H9 (cell line): ENCODE results near the gene TDRD7. TPM values are rescaled to one million over a fixed set of nuclear protein-coding genes. Genes with fewer than 3 reads are reported as not detected.

Experiments
- DNase-seq: peaks from one replicate; pipeline ENCODE4 v3.0.0-alpha.2; 2017
- H2AFZ ChIP-seq: one replicate; pipeline ENCODE4 v1.6.1; 2013; ENCODE audit warnings: mild to moderate bottlenecking, low read length, control low read depth, moderate library complexity
- H2AK5ac ChIP-seq: 2 replicates; pipeline ENCODE4 v1.6.1; 2013; ENCODE audit warnings: low read length, control low read depth, mixed read lengths; ENCODE audit not compliant: insufficient read length
- H2BK120ac ChIP-seq: one replicate; pipeline ENCODE4 v1.6.1; 2013; ENCODE audit warnings: low read depth, mild to moderate bottlenecking, low read length, control low read depth, inconsistent platforms; ENCODE audit not compliant: poor library complexity, severe bottlenecking
- H2BK12ac ChIP-seq: 2 replicates; pipeline ENCODE4 v1.6.1; 2013; ENCODE audit warnings: low read length, control low read depth, mixed read lengths, low read depth; ENCODE audit not compliant: insufficient read length
- H2BK15ac ChIP-seq: 2 replicates; pipeline ENCODE4 v1.6.1; 2013; ENCODE audit warnings: low read depth, low read length, control low read depth
- H2BK20ac ChIP-seq: one replicate; pipeline ENCODE4 v1.6.1; 2013; ENCODE audit warnings: low read depth, mild to moderate bottlenecking, low read length, control low read depth, inconsistent platforms; ENCODE audit not compliant: poor library complexity, severe bottlenecking
- H2BK5ac ChIP-seq: 2 replicates; pipeline ENCODE4 v1.6.1; 2013; ENCODE audit warnings: low read length, control low read depth, mixed read lengths; ENCODE audit not compliant: insufficient read length
- H3K14ac ChIP-seq: 2 replicates; pipeline ENCODE4 v1.6.1; 2013; ENCODE audit warnings: low read length, control low read depth; ENCODE audit not compliant: insufficient read depth
- H3K18ac ChIP-seq: 2 replicates; pipeline ENCODE4 v1.6.1; 2013; ENCODE audit warnings: low read depth, mild to moderate bottlenecking, mixed read lengths, low read length, control low read depth; ENCODE audit not compliant: insufficient read length
- H3K23ac ChIP-seq: 2 replicates; pipeline ENCODE4 v1.6.1; 2013; ENCODE audit warnings: low read length, control low read depth, mixed read lengths, low read depth; ENCODE audit not compliant: insufficient read length
- H3K23me2 ChIP-seq: 2 replicates; pipeline ENCODE4 v1.6.1; 2013; ENCODE audit warnings: low read depth, mild to moderate bottlenecking, mixed read lengths, low read length, control low read depth; ENCODE audit not compliant: insufficient read length, poor library complexity, severe bottlenecking
- H3K27ac ChIP-seq: 2 replicates; pipeline ENCODE4 v1.5.1; 2013; ENCODE audit warnings: low read length, control low read depth, mixed read lengths, low read depth; ENCODE audit not compliant: insufficient read length
- H3K27me3 ChIP-seq: 2 replicates; pipeline ENCODE4 v1.6.1; 2013; ENCODE audit warnings: low read length, control low read depth, inconsistent platforms; ENCODE audit not compliant: insufficient read depth
- H3K4ac ChIP-seq: 2 replicates; pipeline ENCODE4 v1.6.1; 2013; ENCODE audit warnings: low read depth, mild to moderate bottlenecking, control low read depth, inconsistent platforms, low read length, moderate library complexity
- H3K4me1 ChIP-seq: 2 replicates; pipeline ENCODE4 v1.6.1; 2013; ENCODE audit warnings: low read length, control low read depth, inconsistent platforms; ENCODE audit not compliant: insufficient read depth
- H3K4me2 ChIP-seq: 2 replicates; pipeline ENCODE4 v1.6.1; 2013; ENCODE audit warnings: low read length, control low read depth, mixed read lengths; ENCODE audit not compliant: insufficient read length, insufficient read depth
- H3K56ac ChIP-seq: 2 replicates; pipeline ENCODE4 v1.6.1; 2013; ENCODE audit warnings: low read depth, mild to moderate bottlenecking, mixed read lengths, low read length, control low read depth; ENCODE audit not compliant: insufficient read length
- H3K79me1 ChIP-seq: 2 replicates; pipeline ENCODE4 v1.6.1; 2013; ENCODE audit warnings: low read depth, mild to moderate bottlenecking, moderate library complexity, low read length, control low read depth, inconsistent platforms; ENCODE audit not compliant: insufficient read depth, poor library complexity, severe bottlenecking
- H3K79me2 ChIP-seq: 2 replicates; pipeline ENCODE4 v1.6.1; 2013; ENCODE audit warnings: low read length, control low read depth, inconsistent platforms; ENCODE audit not compliant: insufficient read depth
- H3K9ac ChIP-seq: 2 replicates; pipeline ENCODE4 v1.6.1; 2013; ENCODE audit warnings: low read length, control low read depth, mixed read lengths; ENCODE audit not compliant: insufficient read length; ENCODE audit errors: extremely low read depth
- H3K9me3 ChIP-seq: one replicate; pipeline ENCODE4 v1.6.1; 2013; ENCODE audit warnings: low read depth, low read length, inconsistent platforms; ENCODE audit not compliant: control insufficient read depth
- H3T11ph ChIP-seq: one replicate; pipeline ENCODE4 v1.6.1; 2013; ENCODE audit warnings: mild to moderate bottlenecking, low read length, control low read depth, inconsistent platforms
- H4K20me1 ChIP-seq: one replicate; pipeline ENCODE4 v1.6.1; 2013; ENCODE audit not compliant: control insufficient read depth, insufficient read length, insufficient read depth
- H4K5ac ChIP-seq: 2 replicates; pipeline ENCODE4 v1.6.1; 2013; ENCODE audit warnings: low read depth, mild to moderate bottlenecking, mixed read lengths, low read length, control low read depth; ENCODE audit not compliant: insufficient read length
- H4K8ac ChIP-seq: replicated peaks from 2 replicates; pipeline ENCODE4 v1.6.1; 2013; ENCODE audit warnings: low read length, control low read depth, mixed read lengths, low read depth; ENCODE audit not compliant: insufficient read length
- H4K91ac ChIP-seq: 2 replicates; pipeline ENCODE4 v1.6.1; 2013; ENCODE audit warnings: low read depth, mild to moderate bottlenecking, moderate library complexity, mixed read lengths, low read length, control low read depth; ENCODE audit not compliant: insufficient read length
- H3K27ac Mint-ChIP-seq, 3 experiments: 2 replicates in 2 of 3; 3 replicates in 1 of 3; pipeline ENCODE4 v1.8.0; 2020 to 2021; ENCODE audit warnings: mixed read lengths in 3 of 3, mild to moderate bottlenecking in 1 of 3, moderate library complexity in 1 of 3
- H3K27me3 Mint-ChIP-seq: 2 replicates; pipeline ENCODE4 v1.8.0; 2021; ENCODE audit warnings: low read depth, mild to moderate bottlenecking, moderate library complexity, mixed read lengths
- H3K36me3 Mint-ChIP-seq, 3 experiments: 2 replicates in 2 of 3; 3 replicates in 1 of 3; pipeline ENCODE4 v1.8.0; 2020 to 2021; ENCODE audit warnings: low read depth in 3 of 3, mixed read lengths in 3 of 3; ENCODE audit not compliant: insufficient read depth in 1 of 3
- H3K4me1 Mint-ChIP-seq, 2 experiments: 2 replicates each; pipeline ENCODE4 v1.8.0; 2020; ENCODE audit warnings: mixed read lengths in 2 of 2
- H3K4me3 Mint-ChIP-seq, 2 experiments: 2 replicates in 1 of 2; 3 replicates in 1 of 2; pipeline ENCODE4 v1.8.0; 2020 to 2021; ENCODE audit warnings: mild to moderate bottlenecking in 2 of 2, mixed read lengths in 2 of 2, moderate library complexity in 1 of 2
- H3K9me3 Mint-ChIP-seq, 2 experiments: 2 replicates in 1 of 2; 3 replicates in 1 of 2; pipeline ENCODE4 v1.8.0; 2020; ENCODE audit warnings: mild to moderate bottlenecking in 2 of 2, mixed read lengths in 2 of 2, moderate library complexity in 1 of 2
- CTCF ChIP-seq: fragments of 200-600 bp; sonication (generic); conservative IDR thresholded peaks from 3 replicates; pipeline ENCODE4 v1.8.0; 2021; ENCODE audit warnings: antibody characterized with exemption, mild to moderate bottlenecking
- WGBS: extraction: QIAGEN DNeasy Blood & Tissue Kit; methylation state at CpG from one replicate; pipeline ENCODE4 v1.1.7; 2013; ENCODE audit warnings: missing lambda C conversion rate, low lambda C conversion rate, mixed read lengths; ENCODE audit not compliant: insufficient read length; ENCODE audit errors: extremely low coverage; 5-methylcytosine and 5-hydroxymethylcytosine counted together
- total RNA-seq: library from RNA; stranded (reverse); gene quantifications from 2 replicates; pipeline ENCODE4 v1.2.1, GENCODE V29; 2021

The TDRD7 gene
- total RNA-seq, 1 experiment from 2014 or later, result 5.1 TPM

DNA sequence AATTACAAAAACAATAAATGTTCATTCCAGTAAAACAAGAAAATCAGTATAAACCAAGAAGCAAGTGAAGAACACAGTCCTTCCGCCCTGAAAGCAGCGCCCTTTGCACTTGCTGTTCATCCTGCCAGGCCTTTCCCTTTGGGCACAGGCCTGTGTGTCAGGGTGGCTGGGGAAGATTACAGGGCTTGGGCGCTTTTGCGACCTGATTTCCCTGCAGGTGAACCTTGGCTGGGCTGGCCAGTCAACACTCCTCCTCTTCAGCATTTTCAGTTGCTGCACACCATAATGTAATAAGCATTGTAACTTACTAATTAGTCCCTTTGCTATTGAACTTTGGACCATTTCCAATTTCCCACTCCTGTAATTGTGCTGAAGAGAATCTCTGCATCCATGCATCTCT is 38.6 kb upstream of the TDRD7 start:
- no peak overlapping the region for H3K4ac ChIP-seq
- H4K91ac ChIP-seq, result no peak overlapping the region
- H3K4me2 ChIP-seq, result no peak overlapping the region
- H3K27ac ChIP-seq, result no peak overlapping the region
- no peak overlapping the region for H2BK20ac ChIP-seq
- no peak overlapping the region for H2BK5ac ChIP-seq
- no peak overlapping the region for H3K27ac Mint-ChIP-seq
- no peaks in the 10 kb centered on the region for H3K27me3 ChIP-seq
- no peaks in the 10 kb centered on the region for H3K4me1 ChIP-seq
- no peak overlapping the region for H2BK12ac ChIP-seq
- H3K79me2 ChIP-seq, result no peaks in the 10 kb centered on the region
- H3K27me3 Mint-ChIP-seq, result no peaks in the 10 kb centered on the region
- no peaks in the 10 kb centered on the region for H3K79me1 ChIP-seq
- H2AK5ac ChIP-seq, result no peak overlapping the region
- H3K18ac ChIP-seq, result no peak overlapping the region
- no peak overlapping the region for H3K9ac ChIP-seq
- WGBS, result no CpG with 5 or more reads among the region's 4 CpGs
- no peak overlapping the region for H3K23ac ChIP-seq
- no peak overlapping the region for H2BK120ac ChIP-seq
- no peak overlapping the region for H4K8ac ChIP-seq
- no peak overlapping the region for H2AFZ ChIP-seq
- peaks cover 2% of the 10 kb centered on the region for H4K20me1 ChIP-seq
- H3K14ac ChIP-seq, result no peak overlapping the region
- H3K4me1 Mint-ChIP-seq, result no peaks in the 10 kb centered on the region
- no peak for DNase-seq
- no peak overlapping the region for H3T11ph ChIP-seq
- no peak overlapping the region for H2BK15ac ChIP-seq
- TF ChIP-seq CTCF, result no peak
- H4K5ac ChIP-seq, result no peak overlapping the region
- peaks cover 26 to 35% (median 32%) of the 10 kb centered on the region in 3 experiments for H3K36me3 Mint-ChIP-seq
- no peak overlapping the region for H3K4me3 Mint-ChIP-seq
- H3K23me2 ChIP-seq, result no peaks in the 10 kb centered on the region
- H3K56ac ChIP-seq, result no peak overlapping the region
- peaks cover 17 to 22% of the 10 kb centered on the region in 2 experiments for H3K9me3 Mint-ChIP-seq
- no peaks in the 10 kb centered on the region for H3K9me3 ChIP-seq
